SK-MEL-5 (cell line): Measurements from ENCODE around the gene TNS1. TPM values are rescaled to one million over a fixed set of nuclear protein-coding genes. Genes with fewer than 3 reads are reported as not detected.

Experiments
- DNase-seq: peaks from one replicate; pipeline ENCODE4 v3.0.0-alpha.2; 2016; ENCODE audit warnings: low read depth, low spot score
- in situ Hi-C: cut with HindIII; loops from 2 replicates; pipeline ENCODE4 v1.10.0; 2016; ENCODE audit warnings: low sequenced_read_pairs, high pct_unique_total_duplicates, low pct_unique_long_range_greater_than_20kb
- total RNA-seq: library from RNA; depleted of rRNA; stranded (reverse); fragments of >200 nt; shearing (Covaris generic); gene quantifications from 2 replicates; pipeline ENCODE4 v1.2.3, GENCODE V29; 2014

TNS1 gene
- total RNA-seq, 1 experiment from 2014 or later, result 2.2 TPM

- in situ Hi-C loops, result no loop called here
- DNase-seq, result no peak
Measured at GRCh38 chr2:217920879-217921603, 81.8 kb downstream of the TNS1 start.

GRCh38 chr2:217919781-217920351 lies 82.9 kb downstream of the TNS1 start:
- in situ Hi-C loops, result no loop called here
- no peak for DNase-seq

GRCh38 chr2:217919204-217919603 lies 83.6 kb downstream of the TNS1 start:
- in situ Hi-C loops, result no loop called here
- DNase-seq, result no peak

- DNase-seq, result peak; percentile 6
- in situ Hi-C loops, result no loop called here
Measured at GRCh38 chr2:217918308-217919024, 84.3 kb downstream of the TNS1 start.

- DNase-seq, result no peak
- in situ Hi-C loops, result no loop called here
Measured at GRCh38 chr2:217916504-217917254, 86.1 kb downstream of the TNS1 start.

- in situ Hi-C loops, result no loop called here
- no peak for DNase-seq
Measured at GRCh38 chr2:217915706-217916105, 87.1 kb downstream of the TNS1 start.

- in situ Hi-C loops, result no loop called here
- no peak for DNase-seq
Measured at GRCh38 chr2:217914878-217915277, 87.9 kb downstream of the TNS1 start.

- DNase-seq, result no peak
- in situ Hi-C loops, result no loop called here
Measured at GRCh38 chr2:217914078-217914477, 88.7 kb downstream of the TNS1 start.

- in situ Hi-C loops, result no loop called here
- no peak for DNase-seq
Measured at GRCh38 chr2:217913436-217913835, 89.4 kb downstream of the TNS1 start.

- no peak for DNase-seq
- in situ Hi-C loops, result no loop called here
Measured at GRCh38 chr2:217912098-217913024, 90.4 kb downstream of the TNS1 start.

- DNase-seq, result no peak
- in situ Hi-C loops, result no loop called here
Measured at GRCh38 chr2:217911283-217912097, 91.3 kb downstream of the TNS1 start.

GRCh38 chr2:217910875-217911212 lies 92.0 kb downstream of the TNS1 start:
- in situ Hi-C loops, result no loop called here
- no peak for DNase-seq

- no peak for DNase-seq
- in situ Hi-C loops, result no loop called here
Measured at GRCh38 chr2:217909156-217909820, 93.5 kb downstream of the TNS1 start.

GRCh38 chr2:217908544-217908943 lies 94.3 kb downstream of the TNS1 start:
- no peak for DNase-seq

GRCh38 chr2:217907266-217907665 lies 95.5 kb downstream of the TNS1 start:
- in situ Hi-C loops, result no loop called here
- no peak for DNase-seq

More at GRCh38 chr2:217908544-217908943, 94.3 kb downstream of the TNS1 start:
- in situ Hi-C loops, result no loop called here

- DNase-seq, result no peak
- in situ Hi-C loops, result no loop called here
Measured at GRCh38 chr2:217906798-217907197, 96.0 kb downstream of the TNS1 start.
